Loucy (cell line): ENCODE data around the gene SPDEF.

ENCODE experiments used
- H2AFZ ChIP-seq: fragments of 200-600 bp; sonication (generic); 2 replicates; pipeline ENCODE4 v1.6.0; 2016; ENCODE audit warnings: antibody characterized with exemption, mild to moderate bottlenecking, low read length, moderate library complexity
- H3F3A ChIP-seq: fragments of 200-600 bp; 2 replicates; pipeline ENCODE4 v1.6.0; 2016; ENCODE audit warnings: antibody characterized with exemption, low read depth, mild to moderate bottlenecking
- H3K27me3 ChIP-seq: fragments of 200-600 bp; sonication (generic); 2 replicates; pipeline ENCODE4 v1.6.1; 2014; ENCODE audit warnings: low read length, mild to moderate bottlenecking; ENCODE audit not compliant: insufficient read depth, poor library complexity, severe bottlenecking
- H3K36me3 ChIP-seq: fragments of 200-600 bp; sonication (generic); 2 replicates; pipeline ENCODE4 v1.6.1; 2016; ENCODE audit warnings: low read length; ENCODE audit not compliant: insufficient read depth
- H3K4me1 ChIP-seq: fragments of 200-600 bp; sonication (generic); 2 replicates; pipeline ENCODE4 v1.5.1; 2014; ENCODE audit warnings: low read length, mild to moderate bottlenecking; ENCODE audit not compliant: insufficient read depth, poor library complexity, severe bottlenecking
- H3K4me2 ChIP-seq: fragments of 200-600 bp; sonication (generic); 2 replicates; pipeline ENCODE4 v1.6.0; 2014; ENCODE audit warnings: antibody characterized with exemption, low read length, low read depth, mild to moderate bottlenecking; ENCODE audit not compliant: poor library complexity, severe bottlenecking
- H3K4me3 ChIP-seq: fragments of 200-600 bp; sonication (generic); 2 replicates; pipeline ENCODE4 v1.5.1; 2014; ENCODE audit warnings: low read length, mild to moderate bottlenecking, mixed read lengths; ENCODE audit not compliant: poor library complexity, severe bottlenecking
- H3K79me2 ChIP-seq: fragments of 200-600 bp; sonication (generic); 2 replicates; pipeline ENCODE4 v1.6.1; 2014; ENCODE audit warnings: low read length; ENCODE audit not compliant: insufficient read depth
- H3K9ac ChIP-seq: fragments of 200-600 bp; sonication (generic); 2 replicates; pipeline ENCODE4 v1.6.0; 2014; ENCODE audit warnings: mild to moderate bottlenecking, low read depth, low read length, moderate library complexity; ENCODE audit not compliant: poor library complexity, severe bottlenecking
- H3K9me2 ChIP-seq: fragments of 200-600 bp; sonication (generic); replicated peaks from 2 replicates; pipeline ENCODE4 v1.6.1; 2016; ENCODE audit warnings: low read depth, low read length, mixed read lengths
- H3K9me3 ChIP-seq: fragments of 200-600 bp; sonication (generic); 2 replicates; pipeline ENCODE4 v1.6.1; 2014; ENCODE audit warnings: mild to moderate bottlenecking, antibody characterized with exemption, low read length, low read depth; ENCODE audit not compliant: insufficient read depth
- H4K20me1 ChIP-seq: fragments of 200-600 bp; sonication (generic); 2 replicates; pipeline ENCODE4 v1.6.0; 2014; ENCODE audit warnings: antibody characterized with exemption, low read length, mild to moderate bottlenecking; ENCODE audit not compliant: insufficient read depth, poor library complexity, severe bottlenecking
- EZH2phosphoT487 ChIP-seq: fragments of 200-600 bp; IDR thresholded peaks from 2 replicates; pipeline ENCODE4 v1.6.1; 2018; ENCODE audit warnings: antibody characterized with exemption, mild to moderate bottlenecking, moderate library complexity, borderline replicate concordance
- TF ChIP-seq, protein P1 (sequence below): fragments of 200-600 bp; sonication (generic); conservative IDR thresholded peaks from 2 replicates; pipeline ENCODE4 v1.5.1; 2014; ENCODE audit warnings: mild to moderate bottlenecking, antibody characterized with exemption, low read length

Gene SPDEF

DNA sequence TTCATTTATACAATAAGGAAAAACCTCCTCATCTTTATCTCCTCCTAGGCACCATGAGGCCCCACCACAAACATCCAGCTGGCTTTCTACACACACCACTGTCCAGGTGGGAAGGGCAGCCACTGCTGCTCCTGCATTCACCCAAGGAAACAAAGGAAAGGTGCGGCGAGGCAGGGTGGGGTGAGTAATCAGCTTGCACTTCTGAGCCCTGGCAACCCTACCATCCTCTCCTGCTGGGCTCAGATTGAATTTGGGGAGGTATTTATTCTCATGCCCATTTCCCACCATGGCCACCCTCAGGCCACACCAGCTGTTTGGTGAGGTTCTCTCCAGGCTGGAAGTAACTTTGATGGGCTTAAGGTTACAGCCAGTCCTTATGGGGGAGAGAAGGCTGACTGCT lies 31.2 kb upstream of the SPDEF start:
- no peaks in the 10 kb centered on the region for H3K9me2 ChIP-seq
- H3K79me2 ChIP-seq = peaks cover 16% of the 10 kb centered on the region; the same call in 1 of the 2 replicates
- no peaks in the 10 kb centered on the region for H3K9me3 ChIP-seq
- TF ChIP-seq, protein P1, sequence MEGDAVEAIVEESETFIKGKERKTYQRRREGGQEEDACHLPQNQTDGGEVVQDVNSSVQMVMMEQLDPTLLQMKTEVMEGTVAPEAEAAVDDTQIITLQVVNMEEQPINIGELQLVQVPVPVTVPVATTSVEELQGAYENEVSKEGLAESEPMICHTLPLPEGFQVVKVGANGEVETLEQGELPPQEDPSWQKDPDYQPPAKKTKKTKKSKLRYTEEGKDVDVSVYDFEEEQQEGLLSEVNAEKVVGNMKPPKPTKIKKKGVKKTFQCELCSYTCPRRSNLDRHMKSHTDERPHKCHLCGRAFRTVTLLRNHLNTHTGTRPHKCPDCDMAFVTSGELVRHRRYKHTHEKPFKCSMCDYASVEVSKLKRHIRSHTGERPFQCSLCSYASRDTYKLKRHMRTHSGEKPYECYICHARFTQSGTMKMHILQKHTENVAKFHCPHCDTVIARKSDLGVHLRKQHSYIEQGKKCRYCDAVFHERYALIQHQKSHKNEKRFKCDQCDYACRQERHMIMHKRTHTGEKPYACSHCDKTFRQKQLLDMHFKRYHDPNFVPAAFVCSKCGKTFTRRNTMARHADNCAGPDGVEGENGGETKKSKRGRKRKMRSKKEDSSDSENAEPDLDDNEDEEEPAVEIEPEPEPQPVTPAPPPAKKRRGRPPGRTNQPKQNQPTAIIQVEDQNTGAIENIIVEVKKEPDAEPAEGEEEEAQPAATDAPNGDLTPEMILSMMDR = no peak
- no peak for TF ChIP-seq EZH2phosphoT487
- peaks cover 38% of the 10 kb centered on the region; the same call in 1 of the 2 replicates for H3K36me3 ChIP-seq
- no peak overlapping the region for H3K4me2 ChIP-seq
- H3K4me1 ChIP-seq = no peaks in the 10 kb centered on the region
- no peaks in the 10 kb centered on the region for H3K27me3 ChIP-seq
- no peak overlapping the region for H2AFZ ChIP-seq
- H3F3A ChIP-seq = no peaks in the 10 kb centered on the region
- H4K20me1 ChIP-seq = no peaks in the 10 kb centered on the region
- no peak overlapping the region for H3K4me3 ChIP-seq
- H3K9ac ChIP-seq = no peak overlapping the region

DNA sequence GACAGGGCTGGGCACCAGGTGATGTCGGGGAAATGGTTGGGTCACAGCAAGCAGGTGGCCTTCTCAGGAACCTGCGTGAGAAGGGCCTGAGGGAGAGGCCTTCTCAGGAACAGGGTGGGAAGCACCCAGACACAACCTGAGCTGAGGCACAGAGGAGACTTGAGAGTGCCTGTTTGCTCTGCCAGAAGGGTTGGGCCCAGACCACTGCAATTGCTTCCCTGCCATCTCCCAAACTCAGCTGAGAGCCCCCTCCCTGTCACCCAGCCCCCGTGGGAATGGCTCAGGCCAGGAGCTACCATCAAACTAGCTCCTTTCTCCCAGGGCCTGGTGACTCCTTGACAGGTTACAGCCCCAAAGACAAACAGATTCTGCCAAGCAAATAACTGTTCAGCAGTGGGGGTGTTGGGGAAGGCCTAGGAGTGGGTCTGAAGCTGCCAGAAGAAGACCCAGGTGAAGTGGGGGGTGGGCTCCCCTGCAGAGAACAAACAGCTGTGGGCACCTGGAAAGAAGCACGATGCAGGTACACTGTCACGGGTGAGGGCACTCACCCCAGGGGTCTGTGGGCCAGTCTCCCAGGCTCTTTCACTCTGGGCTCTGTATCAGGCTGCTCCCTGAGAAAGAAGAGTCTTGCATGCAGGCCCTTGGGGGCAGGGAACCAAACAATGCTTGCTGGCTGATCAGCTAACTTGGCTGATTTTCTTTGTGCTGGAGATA lies 30.4 kb upstream of the SPDEF start:
- no peaks in the 10 kb centered on the region for H3F3A ChIP-seq
- H4K20me1 ChIP-seq = no peaks in the 10 kb centered on the region
- H3K9me2 ChIP-seq = no peaks in the 10 kb centered on the region
- peaks cover 38% of the 10 kb centered on the region; the same call in 1 of the 2 replicates for H3K36me3 ChIP-seq
- H3K9me3 ChIP-seq = no peaks in the 10 kb centered on the region
- H2AFZ ChIP-seq = no peak overlapping the region
- no peak overlapping the region for H3K9ac ChIP-seq
- H3K4me3 ChIP-seq = no peak overlapping the region
- H3K4me2 ChIP-seq = no peak overlapping the region
- TF ChIP-seq, protein P1 = no peak
- TF ChIP-seq EZH2phosphoT487 = no peak
- no peaks in the 10 kb centered on the region for H3K27me3 ChIP-seq
- no peaks in the 10 kb centered on the region for H3K4me1 ChIP-seq
- H3K79me2 ChIP-seq = peaks cover 11% of the 10 kb centered on the region; the same call in 1 of the 2 replicates

DNA sequence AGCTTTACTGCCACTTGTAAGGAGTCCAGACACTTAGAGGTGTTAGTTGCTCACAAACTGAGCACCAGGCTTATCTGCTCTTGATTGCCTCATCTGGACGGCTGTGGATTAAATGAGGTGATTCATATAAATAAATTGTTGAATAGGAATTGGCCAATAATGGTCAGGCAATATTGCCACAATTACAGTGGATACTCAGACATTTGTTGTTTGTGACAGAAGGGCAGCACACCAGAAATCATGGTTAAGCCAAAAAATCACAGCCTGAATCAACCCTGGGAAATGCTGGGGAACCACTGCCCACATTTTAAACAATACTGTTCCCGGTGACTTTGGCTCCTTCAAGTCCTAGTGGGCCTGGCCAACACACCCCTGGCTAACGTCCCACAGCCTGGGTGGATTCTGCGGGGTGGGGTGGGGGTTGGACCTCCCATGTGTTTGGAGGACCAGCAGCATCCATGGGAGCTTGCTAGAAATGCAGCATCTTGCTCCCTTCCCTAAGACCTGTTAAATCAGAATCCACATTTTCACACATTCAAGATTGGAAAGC lies 29.5 kb upstream of the SPDEF start:
- Histone ChIP-seq H3K27me3 (no peaks in the 10 kb centered on the region), H2AFZ (no peak overlapping the region), H3K4me3 (no peak overlapping the region), H3K9ac (no peak overlapping the region), H3F3A (no peaks in the 10 kb centered on the region), H3K9me2 (no peaks in the 10 kb centered on the region), H4K20me1 (no peaks in the 10 kb centered on the region), H3K4me2 (no peak overlapping the region), H3K79me2 (0 out of 2 replicates have a peak, but pooled peaks cover 4% of the 10 kb centered on the region), H3K4me1 (no peaks in the 10 kb centered on the region), H3K9me3 (no peaks in the 10 kb centered on the region), H3K36me3 (peaks cover 38% of the 10 kb centered on the region; the same call in 1 of the 2 replicates)
- TF ChIP-seq, protein P1 = no peak
- no peak for TF ChIP-seq EZH2phosphoT487
